ENCODE measurements around the gene FBXW11. TPM values are rescaled to one million over a fixed set of nuclear protein-coding genes. Genes with fewer than 3 reads are reported as not detected.

Gene FBXW11
- total and polyA plus RNA-seq, 2 of the 13 experiments (the other 11 are each of a cell fraction or from before 2014, with no cell fraction given), result 31.7 to 53.6 TPM

- TF ChIP-seq GRHL1 (CRISPR knock-in tag; conservative IDR thresholded peaks at IDR 0.05), result no peak
- TF ChIP-seq ZMAT3 (CRISPR knock-in tag; conservative IDR thresholded peaks at IDR 0.05), result no peak
- no peak for TF ChIP-seq MIXL1 (CRISPR knock-in tag; IDR thresholded peaks at IDR 0.05)
- no peak for TF ChIP-seq KLF12 (CRISPR knock-in tag; IDR thresholded peaks at IDR 0.05; ENCODE audit: borderline replicate concordance)
- no peak for TF ChIP-seq PCBP1 (IDR thresholded peaks at IDR 0.05; ENCODE audit: borderline replicate concordance, low read depth, low read length)
- TF ChIP-seq RELA (CRISPR knock-in tag; IDR thresholded peaks at IDR 0.05), result no peak
- TF ChIP-seq DR1 (CRISPR knock-in tag; IDR thresholded peaks at IDR 0.05), result no peak
- no peak for TF ChIP-seq HOXA7 (CRISPR knock-in tag; IDR thresholded peaks at IDR 0.05)
Observed at GRCh38 chr5:172015346-172015745, 8.9 kb upstream of the FBXW11 start (continued).

GRCh38 chr5:172010278-172010677 is 3.8 kb upstream of the FBXW11 start:
- POLR2A ChIA-PET, result no interaction called here
- ATAC-seq (no peak), FAIRE-seq (no peak), DNase-seq (ENCODE audit: low spot score) (peak; percentile 10)
- peaks cover 0 to 4% of the 10 kb centered on the region in 2 experiments; a peak in 1 of 5 replicates for H3K27me3 ChIP-seq (ENCODE audit: control insufficient read depth in 1 of 2, insufficient read depth in 2 of 2, low read length in 2 of 2)
- peaks cover 11% of the 10 kb centered on the region for H3K79me2 ChIP-seq (ENCODE audit: insufficient read depth, low read length)
- no peak overlapping the region for H3K4me2 ChIP-seq (ENCODE audit: low read depth, low read length)
- BruUV-seq (replicated peaks), result no TSS peak
- H3K27ac ChIP-seq (ENCODE audit: extremely low read length, insufficient read depth, low read length), result no peak overlapping the region
- H3K4me1 ChIP-seq (ENCODE audit: insufficient read depth, low read length), result peaks cover 15% of the 10 kb centered on the region
- 88% methylated on average over 2 of the region's 2 CpGs for WGBS (ENCODE audit: low lambda C conversion rate)
- H3K9ac ChIP-seq (ENCODE audit: insufficient read depth, low read depth, low read length), result no peak overlapping the region
- H3K36me3 ChIP-seq (replicated peaks in 1 of 2; ENCODE audit: control insufficient read depth in 1 of 2, insufficient read depth in 2 of 2, low read length in 2 of 2), result no peaks in the 10 kb centered on the region
- CTCF ChIA-PET (ENCODE audit: low intra/inter-chr PET ratio, low total read pairs), result no interaction called here
- peaks cover 3% of the 10 kb centered on the region for H4K20me1 ChIP-seq (ENCODE audit: insufficient read depth, low read length)
- H2AFZ ChIP-seq (ENCODE audit: low read length), result no peak overlapping the region
- intact Hi-C loops (cut with micrococcal nuclease; ENCODE audit: unreplicated experiment), result loop anchor here (1.0 kb wide), 1 partner anchor 30 kb away; no protein-coding TSS in a partner anchor
- in situ Hi-C loops (cut with HindIII; ENCODE audit: extremely low pct_ligation_motif_present, low pct_unique_long_range_greater_than_20kb), result no loop called here
- no peaks in the 10 kb centered on the region for H3K9me3 ChIP-seq (ENCODE audit: low read length)
- no peak overlapping the region for H3K4me3 ChIP-seq (replicated peaks in 1 of 3; ENCODE audit: insufficient read depth in 1 of 3, low read depth in 2 of 3, low read length in 3 of 3)
- no peak for TF ChIP-seq SRSF9 (IDR thresholded peaks at IDR 0.05; ENCODE audit: borderline replicate concordance, insufficient read depth, low read depth, low read length, poor library complexity, severe bottlenecking)
- TF ChIP-seq STAG1 (CRISPR knock-in tag; IDR thresholded peaks at IDR 0.05), result peak; percentile 44
- no peak for TF ChIP-seq ATM (IDR thresholded peaks at IDR 0.05; ENCODE audit: borderline replicate concordance)
- no peak for TF ChIP-seq RFXAP (CRISPR knock-in tag; IDR thresholded peaks at IDR 0.05; ENCODE audit: borderline replicate concordance)
- no peak for TF ChIP-seq PLSCR1 (CRISPR knock-in tag; IDR thresholded peaks at IDR 0.05; ENCODE audit: borderline replicate concordance)
- no peak for TF ChIP-seq DMTF1 (CRISPR knock-in tag; IDR thresholded peaks at IDR 0.05)
- TF ChIP-seq ARID5B (CRISPR knock-in tag; IDR thresholded peaks at IDR 0.05), result no peak

Data from HepG2 (cell line).